Brain microvascular endothelial cell (primary cell): ENCODE data around the gene OTOG.

ENCODE experiments used
- DNase-seq: peaks from one replicate; pipeline ENCODE4 v3.0.0-alpha.2; 2020
- H3K27ac ChIP-seq: fragments of 250-450 bp; sonication (Bioruptor Pico); 2 replicates; pipeline ENCODE4 v1.5.1; 2020; ENCODE audit warnings: mild to moderate bottlenecking, moderate library complexity
- H3K27me3 ChIP-seq: fragments of 250-450 bp; sonication (Bioruptor Pico); replicated peaks from 2 replicates; pipeline ENCODE4 v1.5.1; 2020; ENCODE audit warnings: mild to moderate bottlenecking
- H3K36me3 ChIP-seq: fragments of 250-450 bp; sonication (Bioruptor Pico); replicated peaks from 2 replicates; pipeline ENCODE4 v1.5.1; 2020; ENCODE audit warnings: mild to moderate bottlenecking
- H3K4me3 ChIP-seq: 2 replicates; pipeline ENCODE4 v1.5.1; 2011; ENCODE audit warnings: low read depth, mild to moderate bottlenecking, control low read depth, low read length, moderate library complexity
- CTCF ChIP-seq: IDR thresholded peaks from 2 replicates; pipeline ENCODE4 v1.5.1; 2011; ENCODE audit warnings: low read depth, mild to moderate bottlenecking, moderate library complexity, low read length, control low read depth, inconsistent platforms; ENCODE audit errors: missing control alignments
- in situ Hi-C: cut with HindIII; loops from 2 replicates; pipeline ENCODE4 v1.10.0; 2017; ENCODE audit warnings: low sequenced_read_pairs, low pct_ligation_motif_present

The OTOG gene

GRCh38 chr11:17686231-17686980, 139.3 kb downstream of the OTOG start:
- Histone ChIP-seq H3K27me3 (no peaks in the 10 kb centered on the region), H3K36me3 (no peaks in the 10 kb centered on the region), H3K4me3 (no peak overlapping the region), H3K27ac (no peak overlapping the region)
- no peak for TF ChIP-seq CTCF
- no peak for DNase-seq
- in situ Hi-C loops = no loop called here

GRCh38 chr11:17687946-17688670, 141.0 kb downstream of the OTOG start:
- H3K4me3 ChIP-seq = no peak overlapping the region
- no peaks in the 10 kb centered on the region for H3K36me3 ChIP-seq
- no peak overlapping the region for H3K27ac ChIP-seq
- in situ Hi-C loops = no loop called here
- no peak for TF ChIP-seq CTCF
- peaks cover 2% of the 10 kb centered on the region for H3K27me3 ChIP-seq
- DNase-seq = no peak

GRCh38 chr11:17691550-17691949, 144.5 kb downstream of the OTOG start:
- in situ Hi-C loops = no loop called here

GRCh38 chr11:17691976-17692375, 144.9 kb downstream of the OTOG start:
- no peak for TF ChIP-seq CTCF
- H3K36me3 ChIP-seq = no peaks in the 10 kb centered on the region
- DNase-seq = no peak
- peaks cover 27% of the 10 kb centered on the region for H3K27me3 ChIP-seq
- in situ Hi-C loops = no loop called here
- H3K27ac ChIP-seq = no peak overlapping the region
- H3K4me3 ChIP-seq = no peak overlapping the region

More at GRCh38 chr11:17691550-17691949, 144.5 kb downstream of the OTOG start:
- Histone ChIP-seq H3K27me3 (peaks cover 23% of the 10 kb centered on the region), H3K36me3 (no peaks in the 10 kb centered on the region), H3K27ac (no peak overlapping the region), H3K4me3 (no peak overlapping the region)
- DNase-seq = no peak
- no peak for TF ChIP-seq CTCF

GRCh38 chr11:17692931-17693330, 145.9 kb downstream of the OTOG start:
- H3K4me3 ChIP-seq = no peak overlapping the region
- in situ Hi-C loops = no loop called here
- H3K27ac ChIP-seq = no peak overlapping the region
- no peaks in the 10 kb centered on the region for H3K36me3 ChIP-seq
- no peak for TF ChIP-seq CTCF
- peaks cover 29% of the 10 kb centered on the region for H3K27me3 ChIP-seq
- DNase-seq = no peak
